ENCODE data around the gene OTUB2.
A peak's percentile ranks its signal among the peaks of the same experiment; 100 is the strongest.

The OTUB2 gene
- total RNA-seq, result 0 to 0.44 (median 0.39) reads per million in 3 donors

GRCh38 chr14:94026173-94026888 is at the start of gene OTUB2:
Gene OTUB2, plus strand, starts transcription at chr14:94026340. Its CDS starts 198 bp downstream, at chr14:94026538.
- no peaks in the 10 kb centered on the region for H3K9me3 ChIP-seq (ENCODE audit: control insufficient read depth, low read length)
- H3K4me3 ChIP-seq (ENCODE audit: insufficient read depth, low read depth, low read length, poor library complexity, severe bottlenecking), result peak within 1 kb of the TSS; percentile 61
- H3K36me3 ChIP-seq (ENCODE audit: control insufficient read depth, insufficient read depth, low read length), result no peaks in the 10 kb centered on the region
- H3K27me3 ChIP-seq (replicated peaks; ENCODE audit: control insufficient read depth, insufficient read depth, low read length, poor library complexity, severe bottlenecking), result no peaks in the 10 kb centered on the region
- peaks cover 17% of the 10 kb centered on the region for H3K4me1 ChIP-seq (ENCODE audit: control insufficient read depth, insufficient read depth, low read length, poor library complexity, severe bottlenecking)
- H3K27ac ChIP-seq (ENCODE audit: insufficient read depth, low read length, poor library complexity, severe bottlenecking), result no peak within 1 kb of the TSS
- peak; percentile 84 to 95 (median 91) for DNase-seq

GRCh38 chr14:93976477-93977057 is 49.6 kb upstream of the OTUB2 start, which contains the start of gene ASB2:
Gene ASB2, minus strand, starts transcription at chr14:93976570. Its CDS starts 12,031 bp downstream, at chr14:93964539.
- H3K27me3 ChIP-seq (replicated peaks; ENCODE audit: control insufficient read depth, insufficient read depth, low read length, poor library complexity, severe bottlenecking), result no peaks in the 10 kb centered on the region
- H3K9me3 ChIP-seq (ENCODE audit: control insufficient read depth, low read length), result no peaks in the 10 kb centered on the region
- H3K4me3 ChIP-seq (ENCODE audit: insufficient read depth, low read depth, low read length, poor library complexity, severe bottlenecking), result peak within 1 kb of the TSS; percentile 5
- no peaks in the 10 kb centered on the region for H3K36me3 ChIP-seq (ENCODE audit: control insufficient read depth, insufficient read depth, low read length)
- DNase-seq, result no peak
- no peak within 1 kb of the TSS for H3K27ac ChIP-seq (ENCODE audit: insufficient read depth, low read length, poor library complexity, severe bottlenecking)
- H3K4me1 ChIP-seq (ENCODE audit: control insufficient read depth, insufficient read depth, low read length, poor library complexity, severe bottlenecking), result peaks cover 15% of the 10 kb centered on the region

DNA sequence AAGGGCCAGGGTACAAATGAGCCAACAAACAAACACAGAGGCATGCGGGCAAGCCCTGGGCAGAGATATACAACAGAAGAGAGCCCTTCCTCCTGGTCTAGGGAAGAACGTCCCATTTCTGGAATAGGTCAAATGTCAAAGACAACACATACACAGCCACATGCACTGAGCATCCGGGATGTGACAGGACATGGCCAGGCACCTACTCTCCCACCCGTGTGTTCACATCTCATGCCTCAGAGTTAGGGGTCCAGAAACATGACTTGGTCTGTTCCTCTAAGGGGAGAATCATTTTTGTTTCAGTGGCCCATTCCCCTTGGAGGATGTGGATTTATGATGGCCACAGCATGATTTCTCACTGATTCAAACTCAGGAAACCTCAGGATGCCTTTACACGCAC is 49.0 kb upstream of the OTUB2 start:
- H3K27ac ChIP-seq (ENCODE audit: insufficient read depth, low read length, poor library complexity, severe bottlenecking), result no peak overlapping the region
- no peak for DNase-seq
- H3K27me3 ChIP-seq (replicated peaks; ENCODE audit: control insufficient read depth, insufficient read depth, low read length, poor library complexity, severe bottlenecking), result no peaks in the 10 kb centered on the region
- no peaks in the 10 kb centered on the region for H3K36me3 ChIP-seq (ENCODE audit: control insufficient read depth, insufficient read depth, low read length)
- no peak overlapping the region for H3K4me3 ChIP-seq (ENCODE audit: insufficient read depth, low read depth, low read length, poor library complexity, severe bottlenecking)
- H3K4me1 ChIP-seq (ENCODE audit: control insufficient read depth, insufficient read depth, low read length, poor library complexity, severe bottlenecking), result peaks cover 14% of the 10 kb centered on the region
- no peaks in the 10 kb centered on the region for H3K9me3 ChIP-seq (ENCODE audit: control insufficient read depth, low read length)

- no peak overlapping the region for H3K27ac ChIP-seq (ENCODE audit: insufficient read depth, low read length, poor library complexity, severe bottlenecking)
- no peak overlapping the region for H3K4me3 ChIP-seq (ENCODE audit: insufficient read depth, low read depth, low read length, poor library complexity, severe bottlenecking)
- H3K4me1 ChIP-seq (ENCODE audit: control insufficient read depth, insufficient read depth, low read length, poor library complexity, severe bottlenecking), result peaks cover 14% of the 10 kb centered on the region
- peak; percentile 52 to 67 (median 55) for DNase-seq
- no peaks in the 10 kb centered on the region for H3K27me3 ChIP-seq (replicated peaks; ENCODE audit: control insufficient read depth, insufficient read depth, low read length, poor library complexity, severe bottlenecking)
- H3K9me3 ChIP-seq (ENCODE audit: control insufficient read depth, low read length), result no peaks in the 10 kb centered on the region
- no peaks in the 10 kb centered on the region for H3K36me3 ChIP-seq (ENCODE audit: control insufficient read depth, insufficient read depth, low read length)
Observed at GRCh38 chr14:93977790-93978581, 48.2 kb upstream of the OTUB2 start.

DNA sequence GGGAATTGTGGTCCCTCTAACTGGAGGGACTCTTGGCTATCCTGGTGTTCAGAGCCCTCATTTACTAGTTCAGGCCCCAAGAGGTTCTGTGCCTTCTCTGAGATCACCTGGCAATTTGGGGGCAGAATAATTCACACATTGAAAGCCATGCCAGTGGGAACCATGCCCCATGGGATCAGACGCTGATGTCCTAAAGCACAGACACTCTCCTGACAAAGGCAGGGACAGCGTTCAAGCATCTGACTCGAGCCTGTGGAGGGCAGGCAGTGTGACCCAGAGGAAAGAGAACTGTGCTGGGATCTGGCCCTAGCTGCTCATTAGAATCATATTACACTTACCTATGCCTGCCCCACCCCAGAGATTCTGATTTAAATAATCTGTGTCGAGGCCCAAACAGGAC is 47.4 kb upstream of the OTUB2 start:
- no peak overlapping the region for H3K4me3 ChIP-seq (ENCODE audit: insufficient read depth, low read depth, low read length, poor library complexity, severe bottlenecking)
- no peak for DNase-seq
- H3K27ac ChIP-seq (ENCODE audit: insufficient read depth, low read length, poor library complexity, severe bottlenecking), result peak overlapping the region; percentile 11
- no peaks in the 10 kb centered on the region for H3K9me3 ChIP-seq (ENCODE audit: control insufficient read depth, low read length)
- no peaks in the 10 kb centered on the region for H3K36me3 ChIP-seq (ENCODE audit: control insufficient read depth, insufficient read depth, low read length)
- H3K27me3 ChIP-seq (replicated peaks; ENCODE audit: control insufficient read depth, insufficient read depth, low read length, poor library complexity, severe bottlenecking), result no peaks in the 10 kb centered on the region
- H3K4me1 ChIP-seq (ENCODE audit: control insufficient read depth, insufficient read depth, low read length, poor library complexity, severe bottlenecking), result peaks cover 14% of the 10 kb centered on the region

GRCh38 chr14:93980456-93981201 is 45.5 kb upstream of the OTUB2 start:
- Histone ChIP-seq H3K9me3 (ENCODE audit: control insufficient read depth, low read length) (no peaks in the 10 kb centered on the region), H3K27ac (ENCODE audit: insufficient read depth, low read length, poor library complexity, severe bottlenecking) (no peak overlapping the region), H3K4me3 (ENCODE audit: insufficient read depth, low read depth, low read length, poor library complexity, severe bottlenecking) (no peak overlapping the region), H3K27me3 (replicated peaks; ENCODE audit: control insufficient read depth, insufficient read depth, low read length, poor library complexity, severe bottlenecking) (no peaks in the 10 kb centered on the region), H3K36me3 (ENCODE audit: control insufficient read depth, insufficient read depth, low read length) (no peaks in the 10 kb centered on the region), H3K4me1 (ENCODE audit: control insufficient read depth, insufficient read depth, low read length, poor library complexity, severe bottlenecking) (peaks cover 14% of the 10 kb centered on the region)
- DNase-seq, result no peak

DNA sequence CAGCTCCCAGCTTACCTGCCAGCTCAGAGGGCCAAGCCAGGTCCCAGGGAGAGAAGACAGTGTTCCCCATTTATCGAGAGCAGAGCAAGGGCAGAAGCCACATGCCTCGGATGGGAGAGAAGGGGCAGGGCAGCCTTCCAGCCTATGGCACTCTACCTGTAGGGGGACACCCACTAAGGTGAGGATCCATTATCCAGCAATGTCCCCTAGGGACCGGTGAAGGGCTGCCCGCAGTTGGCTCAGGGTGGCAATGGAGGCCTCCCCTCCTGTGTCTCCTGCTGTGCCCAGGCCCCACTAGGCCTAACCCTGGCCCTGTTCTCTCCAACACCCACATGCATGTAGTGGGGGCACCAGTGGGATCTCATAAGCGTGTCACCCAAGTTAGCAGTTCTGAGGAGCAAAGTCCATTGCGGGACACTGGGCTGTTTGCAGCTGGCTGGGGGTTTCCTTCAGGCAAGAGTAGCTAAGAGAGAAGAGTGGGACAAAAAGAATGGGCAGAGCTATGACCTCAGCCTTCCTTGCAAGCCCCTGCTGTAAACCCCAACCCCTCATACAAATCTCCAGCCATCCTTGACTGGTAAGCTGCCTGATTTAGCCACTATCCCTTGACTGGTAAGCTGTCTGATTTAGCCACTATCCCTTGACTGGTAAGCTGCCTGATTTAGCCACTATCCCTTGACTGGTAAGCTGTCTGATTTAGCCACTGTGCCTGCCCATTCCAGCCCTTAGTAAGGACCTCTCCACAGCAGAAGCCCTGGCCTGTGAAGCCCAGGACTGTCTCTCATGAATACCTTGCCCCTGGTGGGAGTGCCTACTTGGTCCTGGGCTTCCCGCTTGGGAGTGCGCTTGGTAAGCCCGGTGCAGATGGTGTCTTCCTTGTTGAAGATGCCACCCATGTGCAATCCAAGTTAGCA is 44.6 kb upstream of the OTUB2 start:
- no peak for DNase-seq

DNA sequence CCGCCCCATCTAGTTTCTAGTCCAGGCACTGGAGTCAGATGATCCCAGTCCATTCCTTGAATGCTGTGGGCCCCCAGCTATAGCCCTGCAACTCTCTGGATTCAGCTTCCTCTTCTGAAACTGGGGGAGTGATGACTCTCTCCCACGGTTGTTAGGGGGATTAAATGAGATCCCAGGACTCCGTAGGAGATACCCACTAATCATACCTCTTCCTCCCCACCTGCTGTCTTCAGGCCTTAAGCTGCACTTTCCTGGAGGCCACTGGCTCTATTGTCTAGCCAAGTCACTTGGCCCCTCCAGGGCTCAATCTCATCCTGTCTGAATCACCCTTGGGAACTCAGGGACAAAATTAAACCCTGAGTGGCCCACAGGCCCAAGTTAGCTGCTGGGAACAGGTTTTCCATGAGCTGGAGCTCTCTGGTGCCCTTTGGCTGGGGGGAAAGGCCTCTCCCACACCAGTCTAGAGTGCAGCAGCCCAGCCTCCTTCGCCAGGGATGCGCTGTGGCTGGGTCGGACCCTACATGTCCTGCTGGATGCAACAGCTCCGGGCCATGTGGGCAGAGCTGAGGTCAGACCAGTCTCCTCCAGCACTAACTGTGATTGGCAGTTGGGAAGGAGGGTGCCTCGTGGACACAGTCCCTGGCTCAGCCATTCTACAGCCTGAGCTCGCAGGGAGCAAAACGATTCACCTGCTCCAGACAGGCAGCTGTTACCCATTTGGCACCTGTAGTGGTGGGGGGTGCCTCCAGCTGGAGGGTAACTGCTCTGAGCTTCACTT is 43.7 kb upstream of the OTUB2 start:
- Histone ChIP-seq H3K27ac (ENCODE audit: insufficient read depth, low read length, poor library complexity, severe bottlenecking) (no peak overlapping the region), H3K4me3 (ENCODE audit: insufficient read depth, low read depth, low read length, poor library complexity, severe bottlenecking) (no peak overlapping the region), H3K9me3 (ENCODE audit: control insufficient read depth, low read length) (no peaks in the 10 kb centered on the region), H3K4me1 (ENCODE audit: control insufficient read depth, insufficient read depth, low read length, poor library complexity, severe bottlenecking) (peaks cover 10% of the 10 kb centered on the region), H3K27me3 (replicated peaks; ENCODE audit: control insufficient read depth, insufficient read depth, low read length, poor library complexity, severe bottlenecking) (no peaks in the 10 kb centered on the region), H3K36me3 (ENCODE audit: control insufficient read depth, insufficient read depth, low read length) (no peaks in the 10 kb centered on the region)
- no peak for DNase-seq

More for the DNA sequence above, 44.6 kb upstream of the OTUB2 start:
- H3K27ac ChIP-seq (ENCODE audit: insufficient read depth, low read length, poor library complexity, severe bottlenecking), result no peak overlapping the region
- H3K9me3 ChIP-seq (ENCODE audit: control insufficient read depth, low read length), result no peaks in the 10 kb centered on the region
- no peak overlapping the region for H3K4me3 ChIP-seq (ENCODE audit: insufficient read depth, low read depth, low read length, poor library complexity, severe bottlenecking)
- no peaks in the 10 kb centered on the region for H3K36me3 ChIP-seq (ENCODE audit: control insufficient read depth, insufficient read depth, low read length)
- H3K27me3 ChIP-seq (replicated peaks; ENCODE audit: control insufficient read depth, insufficient read depth, low read length, poor library complexity, severe bottlenecking), result no peaks in the 10 kb centered on the region
- peaks cover 13% of the 10 kb centered on the region for H3K4me1 ChIP-seq (ENCODE audit: control insufficient read depth, insufficient read depth, low read length, poor library complexity, severe bottlenecking)

All from effector memory CD4-positive, alpha-beta T cell (primary cell).